Mammary epithelial cell (primary cell): ENCODE results near the gene DLEU7.
A peak's percentile ranks its signal among the peaks of the same experiment; 100 is the strongest.

Experiments
- CTCF ChIP-seq, 2 donors: IDR thresholded peaks in 1 of 2; conservative IDR thresholded peaks in 1 of 2; 2 replicates each; pipeline ENCODE4 v1.5.1; 2011 to 2012; ENCODE audit warnings: inconsistent platforms in 2 of 2, low read length in 2 of 2, mild to moderate bottlenecking in 2 of 2, control low read depth in 1 of 2, low read depth in 1 of 2; ENCODE audit not compliant: insufficient read depth in 1 of 2; ENCODE audit errors: extremely low read depth in 1 of 2
- EZH2 ChIP-seq: IDR thresholded peaks from 2 replicates; pipeline ENCODE4 v1.6.1; 2012; ENCODE audit warnings: low read length, inconsistent platforms, borderline replicate concordance

- peak; percentile 81 to 82 for TF ChIP-seq CTCF (conservative IDR thresholded peaks at IDR 0.05 in 1 of 2, IDR thresholded peaks at IDR 0.05 in 1 of 2; ENCODE audit: extremely low read depth in 1 of 2, insufficient read depth in 1 of 2, low read depth in 1 of 2, low read length in 2 of 2)
- TF ChIP-seq EZH2 = no peak
These were observed 42.2 kb downstream of the DLEU7 start for GRCh38 chr13:50801087-50801931.
